ENCODE measurements around the gene PIR. TPM values are rescaled to one million over a fixed set of nuclear protein-coding genes. Genes with fewer than 3 reads are reported as not detected.

PIR gene
- total and polyA plus RNA-seq, 2 donors (not counting 1 experiment from before 2014, with no cell fraction given): 0.22 TPM; not detected in 1

- no peak overlapping the region for H3K27ac Mint-ChIP-seq
Observed at GRCh38 chrX:15437724-15438123, 55.4 kb downstream of the PIR start.

More at GRCh38 chrX:15437724-15438123, 55.4 kb downstream of the PIR start:
- intact Hi-C loops (cut with micrococcal nuclease): no loop called here
- Mint-ChIP-seq H3K27me3 (peaks cover 6% of the 10 kb centered on the region), H3K9me3 (ENCODE audit: insufficient read depth) (no peaks in the 10 kb centered on the region), H3K4me1 (no peaks in the 10 kb centered on the region), H3K4me3 (no peak overlapping the region)
- CTCF ChIA-PET: interaction anchor here (1.0 kb wide), 1 partner anchor 61 kb away, joined by 3 read pairs; no protein-coding TSS in a partner anchor
- no peaks in the 10 kb centered on the region for H3K27me3 ChIP-seq (replicated peaks in 1 of 4; ENCODE audit: control extremely low read depth in 1 of 4, control insufficient read depth in 3 of 4, insufficient read depth in 4 of 4, low read length in 3 of 4)
- no peak for DNase-seq
- H4K20me1 ChIP-seq (ENCODE audit: control insufficient read depth, insufficient read depth, low read length, poor library complexity, severe bottlenecking): no peaks in the 10 kb centered on the region
- no peaks in the 10 kb centered on the region for H3K79me2 ChIP-seq (ENCODE audit: control insufficient read depth, insufficient read depth, low read length)
- no peaks in the 10 kb centered on the region for H3K4me1 ChIP-seq (ENCODE audit: control insufficient read depth in 2 of 2, insufficient read depth in 2 of 2, low read length in 2 of 2)
- no peak for ATAC-seq (ENCODE audit: low read depth)
- POLR2A ChIA-PET: no interaction called here
- H3K9ac ChIP-seq (ENCODE audit: low read length): no peak overlapping the region
- H3K9me3 ChIP-seq (ENCODE audit: control extremely low read depth in 1 of 3, control insufficient read depth in 2 of 3, insufficient read depth in 1 of 3, low read length in 2 of 3): no peaks in the 10 kb centered on the region
- no peak overlapping the region for H3K4me2 ChIP-seq (replicated peaks; ENCODE audit: low read depth, low read length, poor library complexity, severe bottlenecking)
- H2AFZ ChIP-seq (ENCODE audit: insufficient read depth, low read depth, low read length, poor library complexity, severe bottlenecking): no peak overlapping the region
- WGBS (ENCODE audit: insufficient coverage): no CpG with 5 or more reads among the region's 1 CpG
- H3K27ac ChIP-seq (ENCODE audit: low read length in 2 of 2): no peak overlapping the region
- no peak overlapping the region for H3K4me3 ChIP-seq (ENCODE audit: control extremely low read depth in 1 of 5, extremely low read depth in 1 of 5, insufficient read depth in 1 of 5, low read depth in 2 of 5, low read length in 4 of 5)
- TF ChIP-seq EZH2 (IDR thresholded peaks at IDR 0.05; ENCODE audit: borderline replicate concordance, insufficient read depth, low read depth, low read length, poor library complexity, severe bottlenecking) (no peak), CTCF (IDR thresholded peaks at IDR 0.05) (no peak)
- H3K36me3 ChIP-seq (replicated peaks in 1 of 2; ENCODE audit: control extremely low read depth in 1 of 2, control insufficient read depth in 1 of 2, extremely low read depth in 1 of 2, insufficient read depth in 2 of 2, low read length in 1 of 2): no peaks in the 10 kb centered on the region
